Hematopoietic multipotent progenitor cell treated with erythropoietin and hydrocortisone succinate and interleukin-3 and kit ligand, for 15 days (in vitro differentiated cells): ENCODE measurements around the gene CTSZ.

Experiments used
- DNase-seq: peaks from one replicate; pipeline ENCODE4 v3.0.0-alpha.2; 2015; ENCODE audit warnings: low spot score

CTSZ gene

DNA sequence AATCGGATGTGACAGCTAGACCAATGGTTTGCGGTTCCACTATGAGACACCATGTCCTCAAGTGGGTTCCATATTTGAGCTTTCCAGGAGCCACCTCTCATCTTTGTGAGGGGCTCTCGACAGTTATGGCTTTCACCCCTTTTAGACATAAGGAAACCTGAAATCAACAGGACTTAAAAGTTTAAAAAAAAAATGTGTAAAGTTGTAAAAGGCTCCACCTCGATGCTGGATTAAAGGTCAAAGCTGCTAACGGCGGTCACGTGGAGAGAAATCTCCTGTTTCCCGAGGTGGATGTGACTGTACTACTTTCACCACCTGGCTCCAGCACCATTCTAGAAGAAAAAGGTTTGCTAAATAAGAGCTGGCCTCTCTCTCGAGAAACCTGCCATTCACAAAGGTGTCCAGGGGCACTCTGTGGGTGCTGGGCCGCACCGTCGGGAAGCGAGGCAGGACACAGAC lies 24.5 kb upstream of the CTSZ start:
- DNase-seq, result no peak

DNA sequence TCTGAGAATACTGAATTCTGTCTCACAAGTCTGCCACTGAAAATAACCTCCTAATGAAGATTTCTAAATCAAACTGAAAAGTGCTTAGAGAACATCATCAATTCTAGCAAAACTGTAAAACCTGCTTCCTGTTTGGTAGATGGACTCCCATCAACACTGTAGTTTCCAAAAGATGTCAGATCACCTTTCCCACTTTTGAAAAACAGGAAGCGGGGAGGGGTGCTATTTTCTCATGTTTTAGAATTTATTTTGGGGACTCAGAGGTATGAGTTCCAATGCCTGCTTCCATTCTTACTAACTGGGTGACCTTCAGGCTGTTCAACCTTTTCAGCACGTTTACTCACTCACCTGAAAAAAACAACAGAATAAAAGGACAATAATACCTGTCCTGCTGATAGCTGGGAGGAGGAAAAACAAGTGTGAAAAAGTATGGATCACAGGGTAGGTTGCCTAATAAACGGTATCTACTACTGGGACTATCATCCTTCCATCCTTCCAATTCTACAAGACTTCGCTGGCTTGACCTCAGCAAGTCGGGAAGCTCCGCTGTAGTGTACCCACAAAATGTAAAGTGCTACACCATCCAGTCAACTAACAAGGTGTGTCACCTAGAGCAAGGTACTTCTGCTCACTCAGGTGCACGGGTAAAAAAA lies 24.0 kb upstream of the CTSZ start:
- no peak for DNase-seq

DNA sequence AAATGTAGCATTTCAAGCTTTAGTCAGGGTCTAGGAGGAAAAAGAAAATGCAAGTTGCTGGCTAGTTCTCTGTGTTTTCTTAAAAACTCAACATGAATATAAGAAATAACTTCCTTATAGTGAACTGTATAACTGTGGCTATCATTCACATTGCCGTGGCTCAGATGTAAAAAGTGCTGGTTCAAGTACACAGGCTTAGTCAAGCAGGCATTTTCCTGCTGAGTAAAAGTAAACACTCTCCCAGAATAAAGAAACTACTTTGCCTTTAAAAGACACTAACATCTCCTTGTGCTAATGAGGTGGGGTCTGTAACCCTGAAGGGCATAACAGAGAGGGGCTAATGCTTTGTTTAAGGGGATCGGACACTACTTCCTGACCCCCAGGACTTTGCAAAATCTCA lies 21.8 kb upstream of the CTSZ start:
- DNase-seq, result no peak

DNA sequence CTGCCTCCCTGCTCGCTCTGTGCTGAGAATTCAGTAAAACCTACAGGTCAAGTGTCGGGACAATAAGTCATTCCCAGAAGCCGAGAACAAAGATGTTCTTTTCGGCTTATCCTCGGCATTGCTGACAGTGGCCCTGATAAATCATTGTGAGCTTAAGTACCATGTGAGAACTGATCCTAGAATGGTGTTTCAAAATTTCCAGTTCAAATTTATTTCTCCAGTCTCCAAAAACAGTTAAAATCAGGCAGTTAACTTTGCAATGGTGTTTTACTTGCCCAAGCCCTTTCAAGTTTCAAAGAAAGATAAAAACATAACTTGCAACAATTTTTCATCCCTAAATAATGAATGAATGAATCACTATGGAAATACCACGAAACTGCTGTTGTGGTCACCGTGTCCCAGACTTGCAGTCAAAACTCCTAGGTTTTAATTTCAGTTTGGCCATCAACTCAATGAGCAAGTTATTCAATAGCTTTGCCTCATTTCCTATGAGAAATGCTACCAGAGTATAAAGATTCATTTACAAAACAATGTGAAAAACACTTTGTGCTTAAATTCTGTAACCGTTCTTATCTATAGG lies 20.8 kb upstream of the CTSZ start:
- no peak for DNase-seq

DNA sequence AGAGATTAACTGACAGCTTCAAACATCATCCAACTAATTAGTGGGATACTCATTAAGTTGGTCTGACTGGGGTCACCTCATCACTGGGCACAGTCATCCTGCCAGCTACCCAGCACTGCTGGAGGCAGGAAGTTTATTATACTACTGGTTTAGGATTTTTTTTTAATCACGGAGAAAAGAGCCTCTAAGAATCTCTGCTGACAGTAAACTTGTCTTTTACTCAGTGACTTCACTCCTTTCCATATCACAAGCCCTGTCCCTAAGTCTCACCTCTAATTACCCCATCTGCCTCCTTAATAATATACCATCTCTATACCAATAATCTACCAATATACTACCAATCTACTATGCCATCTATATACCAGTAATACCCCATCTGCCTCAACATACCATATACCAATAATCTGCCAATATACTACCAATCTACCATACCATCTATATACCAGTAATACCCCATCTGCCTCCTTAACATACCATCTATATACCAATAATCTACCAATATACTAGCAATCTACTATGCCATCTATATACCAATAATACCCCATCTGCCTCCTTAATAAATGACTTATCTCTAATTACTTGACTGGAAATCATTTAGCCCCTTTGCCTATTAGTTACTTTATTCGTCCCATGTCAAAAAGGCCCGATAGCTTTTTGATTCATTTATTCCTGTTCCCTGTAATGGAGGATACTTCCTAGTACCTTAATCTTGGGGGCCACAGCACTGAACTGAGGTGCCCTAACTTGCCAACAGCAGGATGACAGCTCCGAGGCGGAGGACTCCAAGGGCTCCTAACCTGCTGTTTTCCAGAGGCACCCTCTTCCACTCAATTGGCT lies 20.1 kb upstream of the CTSZ start:
- no peak for DNase-seq

DNA sequence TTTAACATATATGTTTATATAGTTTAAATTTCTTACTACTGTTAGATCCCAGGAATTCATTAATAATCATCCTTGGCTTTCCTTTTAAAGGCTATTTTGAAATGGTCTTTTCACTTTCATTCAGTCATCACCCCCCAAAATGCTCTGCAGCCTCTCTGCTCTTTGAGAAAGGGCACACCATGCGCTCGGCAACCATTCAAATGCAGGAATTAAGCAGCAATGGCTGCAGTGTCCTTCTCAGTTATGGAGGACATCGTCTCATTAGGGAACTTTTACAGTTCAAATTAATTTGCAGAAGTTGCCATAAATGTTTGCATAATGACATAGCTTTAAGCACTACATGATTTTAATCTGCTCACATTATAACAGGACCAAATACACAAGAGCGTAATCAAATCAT lies 18.5 kb upstream of the CTSZ start:
- DNase-seq, result no peak

DNA sequence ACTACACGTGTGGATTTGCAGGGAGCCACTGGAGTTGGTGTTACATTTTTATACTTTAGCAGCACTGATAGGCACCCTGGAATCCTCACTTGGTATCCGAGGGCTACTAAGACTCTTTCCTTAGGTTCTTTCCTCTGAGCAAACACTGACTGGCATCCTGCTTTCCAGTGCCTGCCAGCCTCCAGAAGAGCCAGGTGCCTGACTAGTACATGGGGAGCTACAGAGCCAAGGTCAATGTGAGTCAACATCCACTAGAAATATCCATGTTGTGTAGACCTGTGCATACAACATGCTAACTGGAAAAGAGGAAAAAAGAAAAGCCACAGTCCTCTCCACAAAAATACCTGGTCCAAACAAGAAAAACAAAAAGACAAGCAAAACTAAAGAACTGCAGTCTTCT lies 18.0 kb upstream of the CTSZ start:
- no peak for DNase-seq

DNA sequence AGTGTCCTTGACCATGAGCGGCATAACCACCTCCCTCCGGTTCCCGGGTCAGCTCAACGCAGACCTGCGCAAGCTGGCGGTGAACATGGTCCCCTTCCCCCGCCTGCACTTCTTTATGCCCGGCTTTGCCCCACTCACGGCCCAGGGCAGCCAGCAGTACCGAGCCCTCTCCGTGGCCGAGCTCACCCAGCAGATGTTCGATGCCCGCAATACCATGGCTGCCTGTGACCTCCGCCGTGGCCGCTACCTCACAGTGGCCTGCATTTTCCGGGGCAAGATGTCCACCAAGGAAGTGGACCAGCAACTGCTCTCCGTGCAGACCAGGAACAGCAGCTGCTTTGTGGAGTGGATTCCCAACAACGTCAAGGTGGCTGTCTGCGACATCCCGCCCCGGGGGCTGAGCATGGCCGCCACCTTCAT lies 17.1 kb upstream of the CTSZ start:
- DNase-seq, result no peak

DNA sequence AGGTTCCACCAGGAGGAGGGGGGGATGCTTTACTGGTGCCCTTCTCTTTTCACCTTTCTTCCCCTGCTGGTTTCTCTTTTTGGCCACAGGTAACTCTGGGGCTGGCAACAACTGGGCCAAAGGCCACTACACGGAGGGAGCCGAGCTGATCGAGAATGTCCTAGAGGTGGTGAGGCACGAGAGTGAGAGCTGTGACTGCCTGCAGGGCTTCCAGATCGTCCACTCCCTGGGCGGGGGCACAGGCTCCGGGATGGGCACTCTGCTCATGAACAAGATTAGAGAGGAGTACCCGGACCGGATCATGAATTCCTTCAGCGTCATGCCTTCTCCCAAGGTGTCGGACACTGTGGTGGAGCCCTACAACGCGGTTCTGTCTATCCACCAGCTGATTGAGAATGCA lies 16.6 kb upstream of the CTSZ start:
- DNase-seq, result no peak

DNA sequence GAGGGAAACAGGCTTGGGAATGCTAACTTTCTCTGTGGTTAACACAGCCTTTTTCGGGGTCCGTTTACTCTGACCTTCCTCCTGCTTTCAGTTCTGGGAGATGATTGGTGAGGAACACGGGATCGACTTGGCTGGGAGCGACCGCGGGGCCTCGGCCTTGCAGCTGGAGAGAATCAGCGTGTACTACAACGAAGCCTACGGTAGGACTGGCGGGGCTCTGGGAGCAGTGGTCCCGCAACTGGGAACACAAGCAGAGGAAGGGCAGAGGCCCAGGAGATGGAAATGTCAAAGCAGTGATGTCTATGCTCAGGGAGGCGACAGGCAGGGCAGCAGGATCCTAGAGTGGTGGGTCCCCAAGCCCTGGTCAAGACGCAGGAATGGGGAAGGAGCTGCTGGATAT lies 15.7 kb upstream of the CTSZ start:
- no peak for DNase-seq

DNA sequence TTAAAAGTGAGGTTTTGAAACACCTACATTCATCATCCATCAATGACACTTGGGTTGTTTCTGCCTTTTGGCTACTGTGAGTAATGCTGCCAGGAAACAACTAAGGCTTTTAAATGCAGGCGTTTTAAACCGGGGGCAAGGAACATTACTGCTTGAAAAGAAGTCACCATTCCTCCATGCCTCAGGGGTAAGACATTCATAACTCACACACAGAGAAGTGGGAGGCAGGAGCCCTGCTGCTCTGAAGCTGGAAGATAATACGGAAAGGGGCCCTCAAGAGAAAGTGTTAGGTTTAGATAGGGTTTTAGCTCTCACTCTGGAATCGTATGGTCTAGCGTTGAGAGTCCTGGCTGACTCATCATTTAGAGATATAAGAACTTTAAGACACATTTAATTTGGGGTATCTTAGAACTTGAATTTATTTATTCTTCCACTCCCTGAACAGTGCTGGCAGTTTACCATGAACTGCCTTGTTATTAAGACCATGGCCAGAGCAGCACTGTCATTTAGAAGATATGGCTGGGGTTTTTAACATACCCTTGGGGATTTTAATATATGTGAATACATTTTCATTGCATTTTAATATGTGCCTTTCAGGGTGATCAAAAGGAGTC lies 14.0 kb upstream of the CTSZ start:
- DNase-seq, result peak; percentile 95

DNA sequence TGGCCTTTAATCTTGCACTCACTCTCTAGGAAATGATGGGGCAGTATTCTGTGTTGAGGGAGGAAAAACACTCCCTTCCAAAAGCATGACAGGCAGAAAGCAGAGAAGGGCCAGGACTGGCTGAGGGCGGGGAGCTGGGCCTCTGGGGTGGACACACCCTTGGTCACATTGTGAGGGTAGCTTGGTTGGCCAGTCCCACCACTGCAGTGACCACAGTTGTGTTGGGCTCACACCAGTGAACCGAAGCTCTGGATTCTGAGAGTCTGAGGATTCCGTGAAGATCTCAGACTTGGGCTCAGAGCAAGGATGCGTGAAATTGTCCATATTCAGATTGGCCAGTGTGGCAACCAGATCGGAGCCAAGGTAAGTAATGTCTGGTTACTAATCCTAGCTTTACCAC lies 12.2 kb upstream of the CTSZ start, which contains the start of gene TUBB1:
Gene TUBB1 (plus strand): TSS at position 213 of the 400 bp plus-strand sequence. CDS start 94 bp downstream, at position 307.
- peak; percentile 74 for DNase-seq

DNA sequence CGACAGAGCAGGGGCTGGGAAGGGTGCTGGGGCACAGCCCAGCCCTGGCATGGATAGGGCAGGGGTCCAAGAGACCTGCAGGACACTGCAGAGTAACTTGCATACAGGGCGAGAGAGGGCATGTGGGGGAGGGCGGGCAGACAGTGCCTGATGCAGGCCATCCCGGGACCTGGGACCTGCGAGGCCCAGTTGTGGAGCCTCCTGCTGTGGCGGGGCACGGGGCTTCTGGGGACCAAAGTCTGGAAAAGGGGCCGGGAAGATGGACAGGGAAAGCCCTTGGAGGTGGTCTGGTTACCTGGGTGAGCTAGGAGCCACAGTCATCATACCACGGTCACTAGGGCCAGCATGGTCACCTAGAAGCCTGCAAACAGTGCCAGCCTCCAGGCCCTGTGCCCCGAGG lies 11.8 kb upstream of the CTSZ start:
- no peak for DNase-seq

DNA sequence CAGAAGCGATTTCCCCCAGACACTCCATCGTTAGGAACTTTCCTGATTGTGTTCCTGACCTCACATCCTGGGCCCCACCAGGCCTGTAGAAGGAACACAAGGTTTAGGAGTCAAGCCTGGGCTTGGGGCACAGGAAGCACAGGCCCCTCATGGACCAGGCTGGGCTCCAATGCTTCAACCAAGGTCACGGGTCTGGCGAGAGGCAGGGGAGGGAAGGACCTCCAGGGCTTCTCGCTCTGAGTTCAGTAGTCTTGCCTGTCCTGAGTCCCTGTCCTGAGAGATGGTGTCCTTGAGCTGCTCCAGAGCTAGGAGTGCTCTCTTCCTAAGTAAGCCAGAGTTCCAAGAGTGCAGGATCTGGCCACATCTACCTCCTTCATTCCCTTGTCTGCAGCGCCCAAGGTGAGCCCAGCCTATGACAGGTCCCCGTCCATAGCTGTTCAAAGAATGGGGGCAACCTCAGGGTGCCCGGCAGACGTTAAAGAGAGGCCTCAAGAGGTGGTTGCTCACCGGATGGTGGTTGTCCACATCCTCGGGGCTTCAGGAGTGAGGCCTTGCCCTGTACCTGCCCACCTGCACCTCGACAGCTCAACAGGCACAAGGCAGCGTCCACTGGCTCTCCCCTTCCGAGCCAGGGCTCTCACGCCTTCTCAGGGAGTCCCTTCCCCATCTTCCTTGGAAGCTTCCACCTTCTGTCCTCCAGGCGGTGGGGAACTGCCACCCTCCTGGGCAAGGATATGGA lies 10.6 kb upstream of the CTSZ start:
- DNase-seq, result no peak

DNA sequence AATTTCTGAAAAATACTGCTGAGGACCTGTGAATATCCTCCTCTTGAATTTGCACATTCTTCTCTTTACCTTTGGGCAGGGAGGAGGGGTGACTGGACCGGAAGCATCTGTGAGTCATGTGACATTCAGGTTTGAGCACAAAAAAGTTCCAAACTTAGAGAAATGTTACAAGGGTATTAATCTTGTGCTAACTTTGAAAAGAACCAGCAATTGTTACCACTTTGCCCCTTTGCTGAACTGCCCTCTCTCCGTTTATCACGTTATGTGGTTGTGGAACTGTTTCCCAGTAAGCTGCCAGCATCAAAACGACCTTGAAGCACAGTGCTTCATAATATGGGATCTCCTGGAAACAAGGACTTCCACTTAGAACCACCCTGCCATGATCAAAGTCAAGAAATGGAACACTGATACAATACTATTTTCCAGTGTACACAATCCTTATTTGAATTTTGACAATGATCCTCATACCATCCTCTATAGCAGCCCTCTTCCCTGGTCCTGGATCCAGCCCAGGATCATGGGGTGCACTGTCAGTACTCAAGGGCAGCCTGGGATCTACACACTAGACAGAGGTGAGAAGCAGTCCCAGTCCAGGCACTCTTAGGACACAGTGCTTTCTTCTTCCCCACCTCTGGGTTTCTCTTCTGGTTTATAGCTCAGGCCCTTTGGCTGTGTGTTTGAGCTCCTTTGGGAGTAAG lies 9.9 kb upstream of the CTSZ start:
- DNase-seq, result peak; percentile 56

DNA sequence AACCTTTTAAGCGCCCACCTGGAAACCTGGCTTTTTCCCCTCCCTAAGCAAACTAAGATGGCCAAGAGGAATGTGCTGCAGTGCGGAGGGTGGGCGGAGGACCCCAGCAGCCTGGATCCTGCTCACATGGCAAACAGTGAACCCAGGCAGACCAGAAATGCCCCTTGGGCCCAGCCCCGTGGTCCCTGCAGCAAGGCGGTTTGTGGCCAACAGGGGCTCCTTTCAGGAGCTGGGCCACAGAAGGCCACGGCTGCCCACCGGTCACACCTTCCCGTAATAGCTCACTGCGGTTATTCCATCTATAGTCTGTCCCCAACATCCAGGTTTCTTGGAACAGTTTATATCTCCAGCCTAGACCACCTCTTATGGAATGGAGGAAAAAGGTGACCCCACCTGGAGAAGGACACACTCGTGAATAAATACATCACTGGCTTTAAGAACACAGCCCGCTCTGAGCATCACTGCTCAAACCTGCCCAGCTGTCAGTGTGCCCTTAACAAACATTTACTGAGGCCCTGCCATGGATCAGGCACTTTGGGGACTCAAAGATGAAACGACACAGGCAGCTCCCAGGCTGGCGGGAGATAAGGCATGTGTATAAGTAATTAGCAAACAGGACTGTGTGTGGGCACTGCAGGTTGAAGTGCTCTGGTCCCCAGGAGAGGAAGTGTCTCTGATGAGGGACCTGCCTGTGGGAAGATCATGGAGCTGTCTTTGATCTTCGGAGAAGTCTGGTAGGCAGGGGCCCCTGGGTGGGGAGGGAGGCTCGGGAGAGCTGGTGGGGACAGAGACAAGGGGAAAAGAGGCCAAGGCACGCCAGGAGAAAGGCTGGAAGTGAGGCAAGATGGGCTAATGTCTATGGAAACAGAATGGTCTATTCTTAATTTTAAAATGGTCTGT lies 9.0 kb upstream of the CTSZ start:
- DNase-seq, result peak; percentile 68

DNA sequence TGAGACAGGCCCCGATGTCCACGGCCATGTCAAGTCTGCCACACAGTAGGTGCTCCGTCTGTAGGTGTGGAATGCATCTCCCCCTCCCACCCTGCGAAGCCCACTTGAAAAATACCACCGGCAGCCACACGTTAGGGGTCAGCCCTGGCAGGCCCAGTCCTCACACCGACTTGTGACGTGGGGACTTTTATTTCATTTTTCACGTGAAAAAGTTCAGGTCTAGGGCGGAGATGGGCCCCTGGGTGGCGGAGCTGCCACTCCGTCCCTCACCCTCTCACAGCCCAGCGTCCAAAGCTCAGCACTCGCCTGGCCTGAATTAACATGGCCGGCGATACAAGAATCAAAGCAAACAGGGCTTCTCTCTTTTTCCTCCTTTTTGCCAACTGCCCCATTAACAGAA lies 8.4 kb upstream of the CTSZ start:
- DNase-seq, result no peak

DNA sequence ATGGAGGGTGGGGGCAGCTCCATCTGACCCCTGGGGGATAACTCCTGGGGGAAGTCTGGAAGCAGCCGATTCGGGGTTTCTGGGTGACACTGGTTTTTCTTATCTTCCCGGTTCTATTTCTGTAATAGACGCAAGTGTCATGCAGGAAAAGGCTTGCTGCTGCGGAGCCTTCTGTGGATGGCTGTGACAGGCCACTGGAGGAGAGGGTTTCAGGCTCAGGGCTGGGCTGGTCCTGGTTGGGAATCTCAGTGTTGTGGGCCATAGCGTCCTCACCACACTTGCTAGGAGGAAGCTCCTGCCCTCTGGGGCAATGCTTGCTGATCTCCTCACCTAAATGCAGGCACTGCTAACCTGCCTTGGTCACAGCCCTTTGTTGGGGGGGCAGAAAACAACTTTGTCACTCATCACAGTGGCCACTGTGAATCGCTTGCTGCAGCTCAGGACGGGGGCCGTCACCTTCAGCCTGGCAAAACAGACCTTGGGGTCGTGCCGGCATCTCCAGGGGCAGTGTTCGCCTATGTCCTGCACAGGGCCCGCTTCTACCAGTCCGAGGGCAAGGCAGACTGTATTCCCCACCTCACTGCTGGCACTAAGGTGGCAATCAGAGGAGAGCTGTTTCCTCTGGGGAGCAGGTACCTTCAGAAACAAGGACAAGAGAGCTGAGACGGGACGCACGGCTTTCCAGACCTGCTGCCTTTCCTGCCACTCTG lies 7.8 kb upstream of the CTSZ start:
- DNase-seq, result peak; percentile 32

DNA sequence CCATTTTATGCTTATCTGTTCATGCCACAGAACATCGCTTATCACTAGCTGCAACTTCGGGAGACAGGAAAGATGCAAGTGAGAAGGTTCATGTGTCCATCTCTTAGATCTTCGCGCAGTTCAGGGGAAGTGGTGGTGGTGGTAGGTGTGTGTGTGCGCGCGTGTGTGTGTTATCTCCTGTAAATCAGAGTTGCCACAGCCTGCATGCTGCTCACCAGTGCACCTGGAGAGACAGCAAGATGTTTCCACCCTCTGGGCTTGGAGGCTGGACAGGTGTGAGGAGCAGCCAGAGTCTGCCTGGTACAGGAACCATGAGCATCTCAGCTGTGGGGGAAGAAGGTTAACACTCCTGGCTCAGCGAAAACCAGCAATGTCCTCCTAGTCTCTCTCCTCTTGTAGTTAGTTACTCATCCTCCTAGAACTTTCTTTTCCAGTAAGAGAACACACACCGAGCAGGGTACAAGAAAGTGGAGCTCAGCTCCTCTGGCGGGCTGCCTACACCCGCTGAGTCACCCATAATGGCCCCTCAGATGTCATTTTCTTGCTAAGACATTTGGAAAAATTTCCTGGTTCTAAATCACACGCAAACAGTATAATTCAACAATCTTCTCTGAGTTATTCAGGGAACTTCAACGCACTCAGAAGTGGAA lies 7.0 kb upstream of the CTSZ start:
- peak; percentile 43 for DNase-seq
